Chondrocyte (in vitro differentiated cells): ENCODE measurements around the gene CABYR. TPM values are rescaled to one million over a fixed set of nuclear protein-coding genes. Genes with fewer than 3 reads are reported as not detected.

Experiments
- DNase-seq: peaks from one replicate; pipeline ENCODE4 v3.0.0; 2021; ENCODE audit warnings: mixed read lengths, low spot score
- H3K27ac Mint-ChIP-seq: one replicate; pipeline ENCODE4 v1.8.0; 2021; ENCODE audit warnings: mild to moderate bottlenecking, moderate library complexity, mixed read lengths; ENCODE audit not compliant: unreplicated experiment
- H3K27me3 Mint-ChIP-seq: 2 replicates; pipeline ENCODE4 v1.8.0; 2021; ENCODE audit warnings: low read depth, mixed read lengths
- H3K36me3 Mint-ChIP-seq: 2 replicates; pipeline ENCODE4 v1.8.0; 2021; ENCODE audit warnings: low read depth, mixed read lengths
- H3K4me1 Mint-ChIP-seq: 2 replicates; pipeline ENCODE4 v1.8.0; 2021; ENCODE audit warnings: low read depth, mild to moderate bottlenecking, mixed read lengths
- H3K4me3 Mint-ChIP-seq: one replicate; pipeline ENCODE4 v1.8.0; 2021; ENCODE audit warnings: mild to moderate bottlenecking, moderate library complexity, mixed read lengths; ENCODE audit not compliant: unreplicated experiment
- H3K9me3 Mint-ChIP-seq: 2 replicates; pipeline ENCODE4 v1.8.0; 2021; ENCODE audit warnings: low read depth, mixed read lengths
- CTCF ChIP-seq: fragments of 200-600 bp; sonication (generic); IDR thresholded peaks from 2 replicates; pipeline ENCODE4 v1.5.0; 2021; ENCODE audit warnings: antibody characterized with exemption, mild to moderate bottlenecking, moderate library complexity
- total RNA-seq: library from RNA; stranded (reverse); gene quantifications from 3 replicates; pipeline ENCODE4 v1.2.1, GENCODE V29; 2021

Gene CABYR
- total RNA-seq, 1 donor from 2014 or later: 9.8 TPM

GRCh38 chr18:24128700-24129099, 10.2 kb upstream of the CABYR start:
- Mint-ChIP-seq H3K36me3 (peaks cover 4% of the 10 kb centered on the region), H3K27me3 (no peaks in the 10 kb centered on the region), H3K4me1 (peaks cover 24% of the 10 kb centered on the region), H3K9me3 (no peaks in the 10 kb centered on the region), H3K4me3 (no peak overlapping the region), H3K27ac (no peak overlapping the region)
- DNase-seq: no peak
- TF ChIP-seq CTCF: no peak

GRCh38 chr18:24130494-24130893, 8.4 kb upstream of the CABYR start:
- TF ChIP-seq CTCF: no peak
- H3K27me3 Mint-ChIP-seq: no peaks in the 10 kb centered on the region
- H3K4me1 Mint-ChIP-seq: peaks cover 18% of the 10 kb centered on the region
- no peaks in the 10 kb centered on the region for H3K9me3 Mint-ChIP-seq
- H3K4me3 Mint-ChIP-seq: no peak overlapping the region
- no peak for DNase-seq
- H3K36me3 Mint-ChIP-seq: peaks cover 3% of the 10 kb centered on the region
- H3K27ac Mint-ChIP-seq: no peak overlapping the region

- Mint-ChIP-seq H3K27ac (no peak overlapping the region), H3K4me1 (peaks cover 23% of the 10 kb centered on the region), H3K27me3 (no peaks in the 10 kb centered on the region), H3K36me3 (peaks cover 3% of the 10 kb centered on the region), H3K9me3 (peaks cover 4% of the 10 kb centered on the region), H3K4me3 (no peak overlapping the region)
- no peak for DNase-seq
- TF ChIP-seq CTCF: no peak
Measured at GRCh38 chr18:24136967-24137373, 1.9 kb upstream of the CABYR start.

- Mint-ChIP-seq H3K4me3 (peak overlapping the region; percentile 90), H3K36me3 (peaks cover 1% of the 10 kb centered on the region), H3K27me3 (no peaks in the 10 kb centered on the region), H3K4me1 (peaks cover 23% of the 10 kb centered on the region), H3K9me3 (peaks cover 4% of the 10 kb centered on the region), H3K27ac (peak overlapping the region; percentile 92)
- TF ChIP-seq CTCF: no peak
- DNase-seq: no peak
Measured at GRCh38 chr18:24138409-24138788, 463 bp upstream of the CABYR start.

- Mint-ChIP-seq H3K4me3 (no peak overlapping the region), H3K4me1 (peaks cover 23% of the 10 kb centered on the region), H3K9me3 (peaks cover 5% of the 10 kb centered on the region), H3K36me3 (peaks cover 4% of the 10 kb centered on the region), H3K27me3 (no peaks in the 10 kb centered on the region), H3K27ac (no peak overlapping the region)
- no peak for DNase-seq
- no peak for TF ChIP-seq CTCF
Measured at GRCh38 chr18:24140697-24141096, 1.8 kb downstream of the CABYR start.
